HG03025 (cell line): ENCODE measurements around the gene RDH8.
"Not testable (repeated sequence)": the region's sequence is repeated elsewhere in the genome, so short reads cannot be mapped to it uniquely, and the experiment has no call there.

ENCODE experiments used
- ATAC-seq: cut with Tn5 transposase; IDR thresholded peaks from one replicate; pipeline ENCODE4 v1.9.1; 2021; ENCODE audit warnings: mild to moderate bottlenecking, moderate library complexity; ENCODE audit not compliant: unreplicated experiment, low FRiP score

Gene RDH8

GRCh38 chr19:10004617-10005016, 8.7 kb upstream of the RDH8 start:
- no peak for ATAC-seq

DNA sequence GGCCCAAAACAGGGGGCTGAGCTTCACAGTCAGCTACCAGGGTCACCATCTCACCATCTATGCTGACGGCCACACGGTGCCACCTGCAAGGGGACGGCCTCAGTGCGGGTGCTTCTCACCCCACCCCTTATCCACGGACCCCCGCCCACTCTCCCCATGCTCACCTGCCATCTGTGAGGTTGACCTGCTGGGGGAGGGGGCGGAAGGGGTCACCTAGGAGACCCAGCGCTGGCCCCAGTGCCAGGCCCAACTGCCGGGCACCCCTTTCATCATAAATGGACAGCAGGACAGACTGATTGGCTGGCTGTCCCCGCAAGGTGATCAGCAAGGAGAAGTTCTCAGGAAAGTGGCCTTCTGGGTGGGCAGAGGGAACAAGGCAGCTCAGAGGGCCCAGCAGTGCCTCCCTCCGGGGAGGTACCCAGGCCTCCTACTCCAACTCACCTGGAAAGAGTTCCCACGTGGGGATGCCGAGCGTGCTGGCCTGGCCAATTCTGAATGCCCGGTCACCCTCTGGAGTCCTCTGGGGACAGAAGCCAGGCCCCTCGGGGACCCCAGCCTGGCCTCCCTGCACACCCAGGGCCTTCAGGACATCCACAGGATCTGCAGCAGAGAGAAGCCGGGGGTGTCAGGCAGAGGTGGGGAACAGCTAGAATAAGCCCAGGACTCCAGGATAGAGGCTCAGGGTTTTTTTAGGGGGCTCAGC, 7.5 kb upstream of the RDH8 start:
- ATAC-seq, result no peak

- no peak for ATAC-seq
These were observed 7.0 kb upstream of the RDH8 start for GRCh38 chr19:10006335-10006708.

GRCh38 chr19:10006752-10007323, 6.4 kb upstream of the RDH8 start:
- no peak for ATAC-seq

DNA sequence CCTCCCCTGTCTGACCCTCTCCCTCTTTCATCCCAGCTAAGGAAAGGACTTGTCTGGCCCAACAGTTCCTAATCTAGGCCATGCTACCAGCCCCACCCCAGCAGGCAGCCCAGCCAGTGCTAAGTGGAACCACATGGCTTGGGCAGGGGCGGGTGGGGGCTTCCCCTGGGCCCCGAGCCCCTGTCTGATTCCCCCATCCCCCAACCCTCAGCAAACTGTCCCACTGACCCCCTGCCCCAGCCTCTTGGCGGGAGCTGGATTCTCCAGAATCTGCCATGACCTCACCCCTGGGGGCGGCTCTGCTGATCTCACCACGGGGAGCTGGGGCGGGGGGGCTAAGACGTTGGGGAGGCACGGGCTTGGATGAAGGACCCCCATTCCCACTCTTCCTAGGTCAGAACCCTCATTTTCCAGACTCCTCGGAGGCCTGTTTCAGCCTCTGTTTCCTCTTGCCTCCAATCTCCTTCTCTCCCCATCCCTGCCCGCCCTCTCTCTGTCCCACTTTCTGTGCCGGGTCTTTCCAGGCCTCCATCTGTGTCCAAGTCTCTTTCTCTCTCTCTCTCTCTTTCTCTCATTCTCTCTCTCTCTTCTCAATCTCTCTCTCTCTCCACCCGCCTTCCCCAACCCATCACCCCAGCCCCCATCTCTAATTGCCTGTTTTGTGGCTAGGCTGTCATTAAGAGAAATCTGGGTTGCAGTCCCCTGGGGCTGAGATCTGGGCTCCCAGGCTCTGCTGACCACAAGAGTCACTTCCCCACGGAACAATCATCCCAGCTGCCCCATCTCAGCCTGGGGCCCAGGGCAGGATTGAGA, 5.7 kb upstream of the RDH8 start:
- no peak for ATAC-seq

- no peak for ATAC-seq
These were observed 5.0 kb upstream of the RDH8 start for GRCh38 chr19:10008184-10008765.

DNA sequence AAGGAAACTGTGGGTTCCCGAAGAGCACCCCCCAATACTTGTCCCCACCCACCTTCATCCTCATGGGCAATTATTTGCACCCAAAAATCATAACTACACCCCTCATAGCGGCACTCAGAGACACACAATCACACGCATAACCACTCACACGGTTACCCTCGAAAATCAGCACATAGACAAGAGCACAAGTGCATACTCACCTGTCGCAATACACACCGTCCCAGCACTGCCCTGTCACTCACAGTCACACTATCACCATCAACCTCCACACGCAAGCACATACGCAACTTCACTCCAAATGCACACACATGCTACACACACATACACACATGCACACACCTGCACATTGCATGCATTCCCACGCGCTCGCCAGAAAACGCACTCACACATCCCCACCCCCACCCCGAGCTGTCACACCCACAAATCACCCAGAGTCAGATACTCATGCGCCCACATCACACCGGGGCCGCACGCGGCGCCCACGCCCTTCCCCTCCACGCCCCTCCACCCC, 3.5 kb upstream of the RDH8 start:
- no peak for ATAC-seq

DNA sequence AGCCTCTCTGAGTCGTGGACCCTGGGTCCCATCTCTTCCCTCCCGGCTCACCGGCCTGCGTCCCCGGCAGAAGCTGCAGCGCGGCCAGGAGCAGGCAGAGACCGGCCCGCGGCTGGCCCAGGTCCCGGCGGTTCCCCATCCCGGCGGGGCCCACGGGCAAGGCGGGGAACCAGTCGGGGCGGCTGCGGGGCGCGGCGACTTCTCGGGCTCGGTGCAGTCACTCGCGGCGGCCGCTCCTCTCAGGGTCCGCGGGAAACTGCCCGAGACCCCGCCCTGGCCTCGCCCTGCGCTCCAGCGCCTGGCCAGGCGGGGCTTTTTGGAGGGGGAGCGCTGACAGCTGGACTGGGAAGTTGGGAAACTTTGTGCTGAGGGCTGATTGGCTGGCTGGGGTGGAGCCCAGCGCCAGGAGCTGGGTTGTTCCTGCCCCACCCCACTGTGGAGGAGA, 3.0 kb upstream of the RDH8 start, which contains the start of gene COL5A3:
Gene COL5A3, minus strand, starts transcription at position 258 of the 445 bp plus-strand sequence. Its CDS starts 119 bp downstream, at position 139.
- ATAC-seq, result no peak

- no peak for ATAC-seq
These were observed 2.3 kb upstream of the RDH8 start for GRCh38 chr19:10010939-10011338.

DNA sequence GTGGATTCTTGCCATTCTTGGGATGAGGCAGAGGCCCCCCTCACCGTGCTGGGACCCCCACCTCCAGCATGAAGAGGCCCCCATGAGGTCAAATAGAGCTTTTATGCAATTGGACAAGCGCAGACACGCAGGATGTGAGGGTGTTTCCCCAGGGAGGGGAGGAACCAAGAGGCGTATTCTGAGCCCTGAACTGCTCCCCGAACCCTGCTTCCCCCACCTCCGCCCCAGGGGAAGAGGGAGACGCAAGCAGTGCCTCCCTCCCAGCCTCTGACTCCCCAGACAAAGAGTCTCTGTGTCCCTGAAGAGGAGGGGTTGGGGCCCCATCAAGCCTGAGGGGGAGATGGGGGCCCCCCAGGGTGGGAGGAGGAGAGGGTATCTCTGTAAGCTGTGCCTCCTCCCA, 1.3 kb upstream of the RDH8 start:
- no peak for ATAC-seq

GRCh38 chr19:10013834-10014618, 743 bp downstream of the RDH8 start:
- ATAC-seq, result no peak

DNA sequence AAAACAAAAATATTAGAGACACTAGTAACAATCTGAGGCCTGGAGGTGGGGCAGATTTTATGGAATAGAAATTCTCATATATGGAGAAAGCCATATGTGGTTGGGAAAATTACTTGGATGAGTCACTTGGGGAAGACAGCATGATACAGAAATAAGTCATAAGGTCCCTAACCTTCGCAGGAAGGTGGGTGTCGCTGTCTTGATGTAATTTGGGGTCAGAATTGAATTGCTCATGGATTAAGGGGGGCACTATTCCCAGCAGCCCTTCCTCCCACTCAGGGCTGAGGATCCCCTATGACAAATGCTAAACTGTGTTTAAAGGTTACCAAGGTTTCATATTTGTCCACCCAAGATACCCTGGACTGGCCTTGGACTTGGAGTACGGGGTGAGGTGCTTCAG, 5.0 kb downstream of the RDH8 start:
- ATAC-seq, result no peak

DNA sequence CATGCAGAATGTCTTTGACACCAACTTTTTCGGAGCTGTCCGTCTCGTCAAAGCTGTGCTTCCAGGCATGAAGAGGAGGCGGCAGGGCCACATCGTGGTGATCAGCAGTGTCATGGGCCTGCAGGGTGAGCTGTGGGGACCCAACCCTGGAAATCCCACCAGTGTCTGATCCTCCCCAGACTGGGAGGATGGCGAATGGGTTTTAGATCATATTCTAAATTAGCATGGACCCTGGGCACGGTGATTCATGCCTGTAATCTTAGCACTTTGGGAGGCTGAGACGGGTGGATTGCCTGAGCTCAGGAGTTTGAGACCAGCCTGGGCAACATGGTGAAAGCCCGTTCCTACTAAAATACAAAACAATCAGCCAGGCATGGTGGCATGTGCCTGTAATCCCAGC, 5.5 kb downstream of the RDH8 start:
- ATAC-seq, result no peak

DNA sequence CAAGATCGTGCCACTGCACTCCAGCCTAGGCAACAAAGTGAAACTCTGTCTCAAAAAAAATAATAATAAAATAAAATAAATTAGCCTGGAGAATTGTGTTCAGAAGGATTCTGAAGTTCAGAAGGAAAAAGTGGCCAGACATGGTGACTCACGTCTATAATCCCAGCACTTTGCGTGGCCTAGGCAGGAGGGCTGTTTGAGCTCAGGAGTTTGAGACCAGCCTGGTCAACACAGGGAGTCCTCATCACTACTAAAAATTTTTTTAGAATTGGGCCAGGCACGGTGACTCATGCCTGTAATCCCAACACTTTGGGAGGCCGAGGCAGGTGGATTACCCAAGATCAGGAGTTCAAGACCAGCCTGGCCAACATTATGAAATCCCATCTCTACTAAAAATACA, 6.0 kb downstream of the RDH8 start:
- no peak for ATAC-seq

DNA sequence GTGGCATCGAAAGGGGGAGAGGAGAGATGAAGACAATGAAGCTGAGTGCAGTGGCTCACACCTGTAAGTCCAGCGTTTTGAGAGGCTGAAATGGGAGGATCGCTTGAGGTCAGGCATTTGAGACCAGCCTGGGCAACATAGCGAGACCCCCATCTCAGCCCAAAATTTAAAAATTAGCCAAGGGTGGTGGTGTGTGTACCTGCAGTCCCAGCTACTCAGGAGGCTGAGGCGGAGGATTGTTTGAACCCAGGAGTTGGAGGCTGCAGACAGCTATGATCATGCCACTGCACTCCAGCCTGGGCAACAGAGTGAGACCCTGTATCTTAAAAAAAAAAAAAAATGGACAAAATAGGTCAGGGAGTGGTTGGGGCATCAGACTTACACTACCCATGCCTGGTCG, 7.6 kb downstream of the RDH8 start:
- ATAC-seq, result no peak

GRCh38 chr19:10021446-10021845, 8.2 kb downstream of the RDH8 start:
- no peak for ATAC-seq

DNA sequence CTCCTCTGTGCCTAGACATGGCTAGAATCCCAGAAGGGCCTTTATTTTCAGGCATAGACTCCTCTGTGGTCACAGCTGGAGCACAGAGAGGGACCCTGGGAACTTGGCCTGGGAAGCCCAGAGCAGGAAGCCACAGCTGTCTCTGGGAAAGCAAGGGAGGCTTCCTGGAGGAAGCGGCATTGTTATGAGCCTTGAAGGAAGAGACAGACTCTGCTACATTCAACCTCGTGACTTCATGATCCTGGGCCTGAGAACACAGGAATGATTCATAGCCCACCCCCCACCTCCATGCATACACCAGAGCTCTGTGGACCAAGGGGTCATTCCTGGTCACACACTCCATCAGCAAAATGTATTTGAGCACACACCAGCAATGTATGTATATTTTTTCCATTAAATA, 8.6 kb downstream of the RDH8 start:
- ATAC-seq, result no peak

- not testable (repeated sequence) for ATAC-seq
These were observed 9.8 kb downstream of the RDH8 start for GRCh38 chr19:10023096-10023495.

- no peak for ATAC-seq
These were observed 13.5 kb downstream of the RDH8 start for GRCh38 chr19:10026744-10027143.
